CD4-positive, alpha-beta T cell treated with Interleukin-12 subunit alpha and Interleukin-12 subunit beta, for 1 hour (primary cell): ENCODE results near the gene CCNDBP1.
A peak's percentile ranks its signal among the peaks of the same experiment; 100 is the strongest.
"Not testable (repeated sequence)": the region's sequence is repeated elsewhere in the genome, so short reads cannot be mapped to it uniquely, and the experiment has no call there.

Source experiments
- DNase-seq: peaks from one replicate; pipeline ENCODE4 v3.0.0-alpha.2; 2020

The CCNDBP1 gene

DNA sequence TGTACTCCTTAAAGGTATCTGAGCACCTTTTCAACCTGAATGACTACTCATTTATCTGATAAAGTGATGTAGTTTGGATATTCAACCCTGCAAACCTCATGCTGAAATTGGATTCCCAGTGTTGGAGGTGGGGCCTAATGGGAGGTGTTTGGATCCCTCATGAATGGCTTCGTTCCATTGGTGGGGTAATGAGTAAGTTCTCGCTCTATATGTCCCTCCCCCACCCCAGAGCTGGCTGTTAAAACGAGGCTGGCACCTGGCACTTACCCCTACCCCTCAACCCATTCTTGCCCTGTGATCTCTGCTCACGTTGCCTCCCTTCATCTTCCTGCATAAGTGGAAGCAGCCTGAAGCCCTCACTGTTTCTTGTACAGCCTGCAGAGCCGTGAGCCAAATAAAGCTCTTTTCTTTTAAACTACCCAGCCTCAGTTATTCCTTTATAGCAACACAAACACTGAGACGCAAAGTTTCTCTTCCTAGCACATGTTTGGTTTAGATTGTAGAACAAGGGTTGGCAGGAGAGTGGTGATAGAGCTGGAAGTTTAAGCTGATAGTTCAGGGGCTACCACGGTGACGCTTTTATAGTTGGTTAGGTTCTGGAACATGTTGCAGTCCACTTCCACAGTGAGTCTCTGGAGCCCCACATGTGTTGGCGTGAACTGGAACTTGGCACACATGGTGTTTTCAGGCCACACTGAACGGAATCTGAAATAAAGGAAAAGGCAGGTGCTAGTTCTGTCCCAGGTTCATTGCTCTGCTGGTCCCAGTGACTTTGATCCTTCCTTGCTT, 11.8 kb downstream of the CCNDBP1 start:
- DNase-seq: no peak

DNA sequence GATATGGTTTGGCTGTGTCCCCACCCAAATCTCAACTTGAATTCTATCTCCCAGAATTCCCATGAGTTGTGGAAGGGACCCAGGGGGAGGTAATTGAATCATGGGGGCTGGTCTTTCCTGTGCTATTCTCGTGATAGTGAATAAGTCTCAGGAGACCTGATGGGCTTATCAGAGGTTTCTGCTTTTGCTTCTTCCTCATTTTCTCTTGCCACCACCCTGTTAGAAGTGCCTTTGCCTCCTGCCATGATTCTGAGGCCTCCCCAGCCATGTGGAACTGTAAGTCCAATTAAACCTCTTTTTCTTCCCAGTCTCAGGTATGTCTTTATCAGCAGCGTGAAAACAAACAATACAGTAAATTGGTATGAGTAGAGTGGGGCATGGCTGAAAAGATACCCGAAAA, 12.6 kb downstream of the CCNDBP1 start:
- not testable (repeated sequence) for DNase-seq

DNA sequence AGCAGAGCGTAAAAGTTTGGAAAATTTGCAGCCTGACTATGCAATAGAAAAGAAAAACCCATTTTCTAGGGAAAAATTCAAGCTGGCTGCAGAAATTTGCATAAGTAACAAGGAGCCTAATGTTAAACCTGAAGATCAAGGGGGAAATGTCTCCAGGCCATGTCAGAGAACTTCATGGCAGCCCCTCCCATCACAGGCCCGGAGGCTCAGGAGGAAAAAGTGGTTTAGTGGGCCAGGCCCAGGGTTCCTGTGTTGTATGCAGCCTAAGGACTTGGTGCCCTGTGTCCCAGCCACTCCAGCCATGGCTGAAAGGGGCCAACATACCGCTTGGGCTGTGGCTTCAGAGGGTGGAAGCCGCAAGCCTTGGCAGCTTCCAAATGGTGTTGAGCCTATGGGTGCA, 13.4 kb downstream of the CCNDBP1 start:
- DNase-seq: not testable (repeated sequence)

DNA sequence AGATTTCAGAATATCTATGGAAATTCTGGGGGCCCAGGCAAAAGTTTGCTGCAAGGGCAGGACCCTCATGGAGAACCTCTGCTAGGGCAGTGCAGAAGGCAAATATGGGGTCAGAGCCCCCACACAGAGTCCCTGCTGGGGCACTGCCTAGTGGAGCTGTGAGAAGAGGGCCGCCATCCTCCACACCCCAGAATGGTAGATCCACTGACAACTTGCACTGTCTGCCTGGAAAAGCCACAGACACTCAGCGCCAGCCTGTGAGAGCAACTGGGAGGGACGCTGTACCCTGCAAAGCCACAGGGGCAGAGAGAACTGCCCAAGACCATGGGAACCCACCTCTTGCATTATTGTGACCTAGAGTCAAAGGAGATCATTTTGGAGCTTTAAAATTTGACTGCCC, 13.8 kb downstream of the CCNDBP1 start:
- DNase-seq: no peak

DNA sequence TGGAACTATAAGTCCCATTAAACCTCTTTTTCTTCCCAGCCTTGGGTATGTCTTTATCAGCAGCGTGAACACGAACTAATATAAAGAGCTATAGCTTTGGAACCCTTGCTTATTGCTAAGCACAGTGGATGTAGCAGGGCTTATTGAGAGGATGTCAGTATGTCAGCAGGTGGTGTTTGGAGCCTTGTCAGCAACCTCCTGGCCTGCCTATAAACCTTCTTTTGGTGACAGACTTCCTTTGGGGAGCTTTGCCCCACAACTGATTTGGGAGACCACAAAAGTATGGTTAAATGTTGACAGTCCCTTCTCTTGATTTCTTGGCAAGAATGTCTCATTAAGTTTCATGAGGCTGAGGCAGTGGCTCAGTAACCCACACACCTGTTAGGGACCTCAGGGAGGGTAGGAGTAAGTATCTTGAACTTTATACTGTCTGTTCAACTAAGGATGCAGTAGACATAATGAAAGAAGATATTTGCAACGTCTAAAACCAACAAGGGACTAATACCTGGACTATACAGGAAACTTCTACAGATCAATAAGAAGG, 14.8 kb downstream of the CCNDBP1 start:
- DNase-seq: no peak

DNA sequence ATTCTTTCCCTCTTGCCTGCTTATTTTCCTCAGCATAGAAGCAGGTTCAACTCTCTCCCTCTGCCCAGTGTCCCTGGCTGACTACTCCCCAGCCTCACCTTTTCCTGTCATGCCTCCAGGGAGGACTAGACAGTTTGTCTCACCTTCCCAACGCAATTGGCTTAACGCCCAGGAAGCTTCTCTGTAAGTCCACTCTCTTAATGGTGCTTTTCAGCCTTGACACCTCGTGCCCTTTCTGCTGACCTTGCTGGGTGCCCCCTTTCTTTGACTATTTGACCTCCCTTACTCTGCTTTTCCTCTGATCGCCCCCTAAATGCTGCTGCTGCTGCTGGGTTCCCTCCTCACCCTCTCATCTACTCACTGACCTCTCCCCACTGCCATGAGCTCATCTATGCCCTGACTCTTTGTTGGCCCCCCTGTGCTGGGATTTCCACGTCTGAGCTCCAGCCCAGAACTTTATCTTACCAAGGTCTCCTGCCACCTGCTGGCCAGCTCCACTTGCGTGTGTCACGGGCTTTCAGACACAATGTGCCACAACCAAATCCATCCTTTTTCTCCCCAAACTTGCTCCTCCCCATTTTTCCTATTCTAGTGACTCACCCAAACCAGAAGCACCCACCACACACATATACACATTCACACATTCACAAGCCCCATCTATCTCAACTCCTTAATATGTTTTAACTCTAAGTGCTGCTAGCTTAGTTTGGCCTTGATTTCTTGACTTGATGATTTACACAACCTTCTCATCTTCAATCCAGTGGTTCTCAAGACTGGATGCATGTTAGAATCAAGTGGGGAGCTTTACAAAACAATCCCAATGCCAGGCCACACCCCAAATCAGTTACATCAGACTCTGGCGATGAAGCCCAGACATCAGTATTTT, 19.1 kb downstream of the CCNDBP1 start:
- DNase-seq: peak; percentile 48

DNA sequence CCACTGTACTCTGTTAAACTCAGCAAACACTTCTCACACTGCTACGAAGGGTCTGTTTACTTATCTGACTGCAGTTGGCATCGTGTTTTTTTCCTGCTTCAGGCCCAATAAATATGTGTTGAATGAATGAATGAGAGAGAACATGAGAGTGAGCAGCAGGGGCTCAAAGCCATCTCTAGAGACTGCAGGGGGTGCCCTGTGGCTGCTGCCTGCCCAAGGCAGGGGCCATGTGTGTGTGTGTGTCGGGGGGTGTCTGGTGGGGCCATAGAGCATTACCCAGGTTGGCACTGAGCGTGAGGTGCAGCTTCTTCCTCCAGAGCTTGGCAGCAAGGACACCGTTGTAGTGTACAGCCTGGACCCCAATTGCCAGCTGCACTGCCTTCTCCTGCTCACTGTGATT, 20.9 kb downstream of the CCNDBP1 start:
- DNase-seq: no peak

DNA sequence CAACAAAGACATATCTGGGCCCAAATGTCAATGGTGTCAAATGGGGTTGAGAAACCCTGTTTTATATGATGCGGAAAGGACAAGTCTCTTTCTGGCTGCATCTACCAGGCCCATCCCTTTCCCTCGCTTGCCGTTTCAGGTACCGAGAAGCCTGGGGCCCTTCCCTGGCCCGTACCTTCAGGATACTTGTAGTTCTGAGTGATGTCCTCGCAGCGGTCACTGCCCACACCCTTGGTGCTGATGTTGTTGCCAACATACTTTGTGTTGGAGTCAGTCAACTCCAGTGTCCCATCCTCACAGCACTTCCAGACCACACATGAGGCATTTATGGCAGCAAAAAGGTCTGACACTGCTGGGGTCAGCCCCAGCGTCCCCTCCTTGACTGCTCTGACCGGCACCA, 21.8 kb downstream of the CCNDBP1 start:
- DNase-seq: no peak

DNA sequence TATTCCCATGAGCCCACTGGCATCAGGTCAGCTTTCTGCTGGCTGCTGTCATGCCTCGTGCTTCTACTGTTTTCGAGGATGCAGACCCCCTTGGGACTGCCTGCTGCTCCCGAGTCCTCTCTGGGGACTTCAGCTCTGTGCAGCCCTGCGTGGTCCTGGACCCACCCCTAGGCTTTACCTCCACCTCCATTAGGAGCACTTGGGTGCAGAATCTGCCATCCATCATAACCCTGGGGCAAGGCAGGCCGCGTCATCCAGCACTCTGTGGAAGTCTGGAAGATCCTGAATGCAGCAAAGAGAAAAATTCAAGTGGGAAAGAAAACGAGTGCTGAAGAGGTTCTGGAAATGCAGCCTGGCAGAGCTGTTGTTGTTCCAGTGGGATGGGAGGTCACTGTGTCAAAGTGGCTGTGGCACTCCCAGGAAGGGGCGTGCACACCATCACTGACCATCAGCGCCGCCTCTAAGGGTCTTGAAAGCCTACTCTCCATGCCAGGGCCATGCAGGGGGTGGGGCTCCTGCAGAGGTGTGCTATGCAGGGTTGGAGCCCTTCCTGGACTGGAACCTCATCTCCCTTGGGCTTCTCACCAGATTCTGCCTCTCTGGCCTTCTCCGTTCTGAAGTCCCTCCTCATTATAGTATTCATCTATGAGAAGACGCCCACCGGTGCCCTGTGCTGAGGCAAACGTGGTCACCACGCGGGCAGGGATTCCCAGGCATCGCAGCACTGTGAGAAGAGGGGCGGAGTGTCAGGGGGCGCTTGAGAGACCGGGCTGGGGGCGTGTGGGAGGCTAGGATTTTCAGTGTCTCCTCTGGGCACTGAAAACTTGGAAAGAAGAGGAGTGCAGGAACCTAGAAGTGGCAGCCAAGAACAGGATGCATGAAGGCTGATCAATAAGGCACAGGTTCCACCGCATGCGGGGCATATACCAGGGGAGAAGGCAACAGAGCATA, 23.1 kb downstream of the CCNDBP1 start:
- no peak for DNase-seq

DNA sequence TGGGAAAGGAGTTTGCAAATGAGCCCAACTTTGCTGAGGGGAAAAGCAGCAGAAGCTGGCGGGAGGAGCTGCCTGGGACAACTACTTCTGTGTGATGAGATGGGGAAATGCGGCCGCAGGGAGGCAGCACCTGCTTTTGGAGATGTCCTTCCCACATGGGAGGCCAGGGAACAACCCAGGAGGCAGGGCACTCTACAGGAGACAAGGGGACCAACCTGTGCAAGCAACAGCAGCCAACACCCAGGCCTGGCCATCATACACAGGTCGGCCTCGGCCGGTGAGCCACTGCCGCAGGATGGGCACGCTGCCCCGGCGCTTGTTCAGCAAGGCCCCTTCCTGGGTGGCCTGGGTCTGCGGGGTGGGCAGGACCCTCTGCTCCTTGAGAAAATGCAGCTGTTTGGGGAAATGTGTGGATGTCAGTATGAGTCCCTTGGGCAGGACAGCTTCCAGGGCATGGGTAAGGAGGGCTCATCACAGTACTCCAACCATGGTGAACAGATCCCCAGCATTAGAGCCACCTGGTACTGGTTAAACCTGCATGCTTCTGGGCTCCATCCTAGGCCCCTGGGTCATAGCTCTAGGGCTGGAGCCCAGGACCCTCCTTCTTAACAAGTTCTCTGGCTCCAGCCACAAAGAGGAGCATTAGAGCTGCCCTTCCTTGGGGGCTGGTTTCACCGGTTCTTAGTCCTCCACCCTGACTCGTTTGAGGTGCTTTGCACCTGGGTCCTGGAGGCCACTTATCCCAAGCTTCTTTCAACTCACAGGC, 24.0 kb downstream of the CCNDBP1 start:
- no peak for DNase-seq

DNA sequence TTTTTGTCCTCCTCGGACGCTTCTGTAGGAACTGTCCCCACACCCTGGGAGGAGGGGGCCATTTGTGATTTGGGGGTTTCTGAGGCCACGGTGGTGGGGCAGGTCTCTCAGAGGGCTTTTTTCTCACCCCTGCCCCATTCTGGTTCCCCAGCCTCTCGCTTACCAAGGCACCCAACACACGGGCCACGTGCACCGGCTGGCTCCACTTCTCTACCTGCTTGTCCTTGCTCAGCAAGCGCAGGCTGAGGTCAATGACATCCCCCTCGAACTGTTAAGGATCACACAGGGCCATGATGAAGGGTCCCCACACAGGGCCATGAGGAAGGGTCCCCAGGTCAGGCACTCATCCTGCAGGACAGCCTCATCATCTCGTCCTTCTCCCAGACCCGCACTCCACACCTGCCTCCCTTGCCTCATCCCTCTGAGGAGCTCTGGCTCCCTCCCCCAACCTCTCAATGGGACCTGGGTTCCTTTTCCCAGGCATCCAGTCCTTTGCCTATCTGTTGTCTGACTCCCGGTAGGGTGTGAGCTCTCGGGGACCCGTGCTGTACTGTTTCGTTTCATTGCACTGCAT, 25.1 kb downstream of the CCNDBP1 start:
- DNase-seq: no peak

DNA sequence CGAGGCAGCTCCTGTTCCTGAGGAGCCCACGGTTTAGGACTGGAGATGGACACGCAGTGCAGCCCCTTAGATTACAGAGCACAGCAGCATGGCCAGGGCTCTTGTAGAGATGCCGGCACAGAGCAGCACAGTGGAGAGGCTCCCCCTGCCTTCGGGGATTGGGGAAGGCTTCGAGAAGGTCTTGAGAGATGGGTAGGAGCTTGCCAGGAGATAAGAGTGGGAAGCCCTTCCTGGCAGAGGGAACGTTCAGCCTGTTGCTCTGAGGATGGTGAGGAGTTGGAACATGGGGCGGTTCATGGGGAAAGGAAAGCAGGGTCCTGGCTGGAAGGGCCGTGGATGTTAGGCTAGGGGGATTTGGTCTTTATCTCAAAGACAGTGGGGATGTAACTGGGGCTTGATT, 25.6 kb downstream of the CCNDBP1 start:
- no peak for DNase-seq

DNA sequence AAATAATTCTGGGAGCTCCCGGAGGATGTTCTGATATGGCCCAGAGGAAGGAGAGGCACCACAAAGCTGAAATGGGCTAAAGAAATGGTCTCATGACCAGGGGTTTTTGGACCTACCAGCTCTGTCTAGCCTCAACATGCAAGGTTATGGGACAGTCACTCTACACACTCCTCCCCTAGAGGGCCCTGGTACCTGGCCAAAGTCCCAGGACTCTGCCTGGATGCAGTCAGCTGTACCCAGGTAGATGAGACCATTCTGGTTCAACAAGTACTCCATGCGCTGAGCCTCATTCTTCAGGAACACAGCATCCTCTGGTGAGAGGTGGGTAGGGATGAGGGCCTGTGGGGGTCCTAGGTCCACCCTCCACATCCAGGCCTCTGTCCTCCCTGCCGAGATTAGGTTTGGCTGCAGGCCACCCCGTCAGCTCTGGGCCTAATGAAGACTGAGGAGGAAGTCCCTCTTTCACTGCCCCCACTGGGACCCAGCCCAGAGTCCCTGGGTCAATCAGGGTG, 26.1 kb downstream of the CCNDBP1 start:
- DNase-seq: no peak

DNA sequence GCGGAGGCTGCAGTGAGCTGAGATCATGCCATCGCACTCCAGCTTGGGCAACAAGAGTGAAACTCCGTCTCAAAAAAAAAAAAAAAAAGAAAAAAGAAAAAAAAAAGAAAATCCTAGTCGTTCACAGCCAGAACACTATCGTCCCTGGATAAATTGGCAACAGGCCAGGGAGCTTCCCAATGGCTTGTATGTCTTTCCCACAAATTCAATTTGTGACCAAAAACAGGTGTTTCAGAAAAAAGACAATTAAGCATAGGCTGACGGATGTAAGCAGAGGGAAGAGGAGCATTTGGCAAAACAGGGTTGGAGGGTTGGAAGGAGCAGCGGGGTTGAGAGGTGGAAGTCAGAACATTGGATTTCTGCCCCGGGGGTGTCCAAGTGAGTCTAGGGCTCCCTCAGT, 27.1 kb downstream of the CCNDBP1 start:
- no peak for DNase-seq

DNA sequence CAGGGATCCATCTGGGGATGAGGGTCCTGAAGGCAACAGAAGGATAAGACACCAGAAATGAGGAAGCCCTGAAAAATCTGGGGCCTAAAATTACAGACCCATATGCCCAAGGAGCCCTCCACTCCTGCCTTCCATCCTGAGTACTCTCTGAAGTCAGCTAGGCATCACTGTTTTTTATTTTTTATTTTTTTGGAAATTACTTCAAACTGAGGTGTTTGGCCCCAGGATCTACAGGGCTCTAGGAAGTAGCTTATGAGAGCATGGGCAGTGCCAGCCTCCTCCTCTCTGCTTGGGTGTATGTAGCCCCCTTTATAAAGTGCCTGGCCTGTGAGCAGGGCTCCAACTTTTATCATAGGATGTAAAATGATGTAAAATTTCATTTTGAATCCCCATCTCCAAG, 27.7 kb downstream of the CCNDBP1 start:
- no peak for DNase-seq

DNA sequence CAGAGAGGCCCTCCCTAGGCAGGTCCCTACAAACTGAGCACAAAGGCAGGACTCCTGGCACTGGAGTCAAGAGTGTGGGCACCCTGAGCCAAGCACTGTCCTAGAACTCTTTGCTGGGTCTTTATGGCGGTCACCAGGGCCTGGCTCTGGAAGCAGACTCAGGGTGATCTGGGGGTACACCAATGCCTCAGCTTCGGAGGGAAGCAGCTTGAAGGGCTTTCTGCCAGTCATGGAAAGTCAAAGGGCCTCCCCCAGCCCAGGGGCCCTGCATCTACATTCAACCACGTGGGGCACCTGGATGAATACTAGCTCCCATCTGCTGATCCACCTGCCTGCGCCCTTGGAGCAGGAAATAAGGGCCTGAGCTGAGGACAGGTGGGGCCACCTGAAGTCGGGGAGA, 28.3 kb downstream of the CCNDBP1 start:
- DNase-seq: no peak

DNA sequence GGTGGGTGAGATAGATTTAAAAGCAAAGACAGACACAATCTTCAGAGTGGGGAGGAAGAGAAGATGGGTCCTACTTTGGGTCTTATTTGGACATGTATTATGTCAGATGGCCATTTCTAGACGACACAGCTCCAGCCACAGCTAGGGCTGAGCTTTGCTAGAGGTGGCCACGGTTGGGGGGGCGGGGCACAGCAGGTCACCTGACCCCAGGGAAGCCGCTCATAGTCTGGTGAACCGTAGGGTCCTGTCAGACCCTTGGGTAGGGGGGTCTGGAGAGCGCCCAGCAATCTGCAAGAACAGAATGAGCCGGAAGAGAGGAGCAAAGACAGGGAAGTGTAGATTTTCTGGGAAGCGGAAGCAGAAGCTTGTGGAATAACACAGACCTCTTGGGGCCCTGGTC, 29.0 kb downstream of the CCNDBP1 start:
- DNase-seq: no peak

DNA sequence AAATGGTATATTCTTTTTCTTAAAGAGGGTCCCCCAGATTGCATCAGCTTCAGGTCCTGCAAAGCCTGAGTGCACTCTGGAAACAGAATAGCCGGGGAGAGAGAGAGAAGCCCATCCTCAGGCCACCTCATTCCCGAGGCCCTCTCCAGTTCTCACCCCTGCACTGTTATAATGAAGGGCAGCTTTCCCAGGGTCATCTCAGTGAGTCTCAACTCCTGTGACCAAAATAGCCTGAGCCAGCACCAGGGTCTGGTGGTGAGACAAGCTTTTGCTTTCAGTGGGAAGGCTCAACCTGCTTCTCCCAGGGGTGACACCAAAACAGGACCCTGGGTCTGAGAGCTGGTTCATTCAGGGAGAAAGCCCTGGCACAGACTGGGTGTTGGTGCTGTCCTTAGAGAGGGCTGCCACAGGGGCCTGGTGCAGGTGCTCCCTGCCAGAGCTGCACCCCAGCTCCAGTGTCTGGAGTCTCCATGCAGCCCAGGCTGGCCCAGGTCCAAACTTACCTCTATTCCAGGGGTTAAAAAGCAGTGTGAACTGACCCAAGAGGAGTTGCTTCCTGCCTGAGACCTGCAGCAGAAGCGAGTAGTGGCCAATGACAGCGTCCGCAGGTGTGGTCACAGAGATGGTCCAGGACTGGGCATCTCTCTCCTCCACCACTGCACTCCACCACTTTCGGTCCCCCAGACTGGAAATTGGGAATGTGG, 29.5 kb downstream of the CCNDBP1 start:
- DNase-seq: no peak

DNA sequence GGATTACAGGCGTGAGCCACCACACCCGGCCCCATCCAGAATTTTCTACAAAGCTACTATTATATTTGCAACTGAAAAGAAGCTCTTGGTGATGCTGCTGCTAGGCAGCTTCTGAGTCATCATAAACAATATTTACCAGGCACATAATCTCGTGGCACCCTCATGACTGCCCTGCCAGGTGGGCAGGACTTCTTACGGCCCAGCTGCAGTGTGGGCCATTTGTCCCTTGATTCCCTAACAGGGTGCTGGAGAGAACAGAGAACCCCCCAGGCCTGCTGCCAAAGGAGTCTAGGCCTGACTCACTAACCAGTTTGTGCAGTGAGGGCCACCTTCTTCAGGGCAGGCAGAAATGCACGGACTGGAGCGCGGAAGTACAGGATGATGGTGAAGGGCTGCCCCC, 30.8 kb downstream of the CCNDBP1 start:
- DNase-seq: no peak

DNA sequence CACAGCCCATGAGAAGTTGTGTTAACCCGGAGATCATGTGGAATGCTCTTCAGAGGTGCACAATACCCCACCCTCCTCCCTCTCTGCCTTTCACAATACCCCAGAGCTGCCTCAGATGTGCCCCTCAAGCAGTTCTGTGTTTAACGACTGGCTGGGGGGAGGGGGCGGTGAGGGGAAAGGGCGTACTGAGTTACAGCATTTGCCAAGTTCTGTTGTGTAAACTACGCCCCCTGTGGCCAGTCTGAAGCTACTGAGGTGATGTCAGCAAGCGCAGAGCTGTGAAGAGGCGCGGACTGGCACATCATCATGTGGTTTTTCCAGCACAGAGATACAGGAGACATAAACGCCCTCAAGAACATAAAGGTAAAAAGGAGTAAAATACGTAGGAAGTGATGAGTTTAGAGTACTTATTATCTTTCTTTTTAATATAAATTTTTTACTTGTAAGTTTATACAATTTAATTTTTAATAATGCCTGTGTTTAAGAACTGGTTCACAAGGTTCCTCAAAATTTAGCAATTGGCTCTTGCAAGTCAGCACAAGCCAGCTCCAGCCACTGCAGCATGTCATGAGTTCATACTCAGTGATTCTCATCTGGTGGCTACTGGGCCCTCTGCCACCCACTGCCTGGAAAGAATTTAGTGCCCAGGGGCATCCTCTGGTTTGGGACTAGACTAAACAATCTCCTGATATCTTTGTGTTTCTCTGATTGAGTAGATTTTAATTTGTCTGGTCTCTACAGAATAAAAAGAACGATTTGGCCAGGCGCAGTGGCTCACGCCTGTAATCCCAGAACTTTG, 33.9 kb downstream of the CCNDBP1 start:
- no peak for DNase-seq
